ENCODE measurements around the gene RNGTT.

The RNGTT gene

GRCh38 chr6:88587150-88587520, 376.3 kb downstream of the RNGTT start:
- DNase-seq (ENCODE audit: low read depth) = no peak

GRCh38 chr6:88586371-88587149, 376.9 kb downstream of the RNGTT start:
- DNase-seq (ENCODE audit: low read depth) = no peak

- DNase-seq (ENCODE audit: low read depth) = no peak
Measured at GRCh38 chr6:88585276-88585692, 378.1 kb downstream of the RNGTT start.

- DNase-seq (ENCODE audit: low read depth) = no peak
Measured at GRCh38 chr6:88584581-88585275, 378.7 kb downstream of the RNGTT start.

GRCh38 chr6:88577461-88577860, 386.0 kb downstream of the RNGTT start:
- no peak for DNase-seq (ENCODE audit: low read depth)

GRCh38 chr6:88575536-88575935, 387.9 kb downstream of the RNGTT start:
- DNase-seq (ENCODE audit: low read depth) = no peak

- DNase-seq (ENCODE audit: low read depth) = no peak
Measured at GRCh38 chr6:88574651-88575050, 388.8 kb downstream of the RNGTT start.

- DNase-seq (ENCODE audit: low read depth) = no peak
Measured at GRCh38 chr6:88574031-88574430, 389.4 kb downstream of the RNGTT start.

- DNase-seq (ENCODE audit: low read depth) = no peak
Measured at GRCh38 chr6:88573561-88573960, 389.9 kb downstream of the RNGTT start.

GRCh38 chr6:88572449-88573139, 390.8 kb downstream of the RNGTT start:
- no peak for DNase-seq (ENCODE audit: low read depth)

- DNase-seq (ENCODE audit: low read depth) = no peak
Measured at GRCh38 chr6:88569959-88570358, 393.5 kb downstream of the RNGTT start.

- no peak for DNase-seq (ENCODE audit: low read depth)
Measured at GRCh38 chr6:88567696-88568095, 395.7 kb downstream of the RNGTT start.

- no peak for DNase-seq (ENCODE audit: low read depth)
Measured at GRCh38 chr6:88566746-88567534, 396.5 kb downstream of the RNGTT start.

- DNase-seq (ENCODE audit: low read depth) = no peak
Measured at GRCh38 chr6:88565836-88566235, 397.6 kb downstream of the RNGTT start.

GRCh38 chr6:88565409-88565811, 398.0 kb downstream of the RNGTT start:
- no peak for DNase-seq (ENCODE audit: low read depth)

GRCh38 chr6:88563277-88563625, 400.2 kb downstream of the RNGTT start:
- no peak for DNase-seq (ENCODE audit: low read depth)

- no peak for DNase-seq (ENCODE audit: low read depth)
Measured at GRCh38 chr6:88562353-88563276, 400.8 kb downstream of the RNGTT start.

- DNase-seq (ENCODE audit: low read depth) = no peak
Measured at GRCh38 chr6:88561954-88562315, 401.5 kb downstream of the RNGTT start.

GRCh38 chr6:88561034-88561953, 402.1 kb downstream of the RNGTT start:
- DNase-seq (ENCODE audit: low read depth) = no peak

All from non-pigmented ciliary epithelial cell (primary cell).